Caco-2 (cell line): Measurements from ENCODE around the gene PIGM. TPM values are rescaled to one million over a fixed set of nuclear protein-coding genes. Genes with fewer than 3 reads are reported as not detected.

ENCODE experiments used
- BruUV-seq: library from RNA; stranded (reverse); fragments of 400-500 nt; replicated peaks from 2 replicates; lab custom pipeline; 2021; lab: Mats Ljungman, UMichigan
- CTCF ChIA-PET: fragments of 300-600 bp; sonication (Branson Sonifier 250); formaldehyde crosslinking; loops from one replicate; lab custom pipeline; 2022; ENCODE audit warnings: antibody characterized with exemption; lab: Charles Lee
- POLR2A ChIA-PET: fragments of 300-600 bp; sonication (Branson Sonifier 250); formaldehyde crosslinking; loops from one replicate; lab custom pipeline; 2022; ENCODE audit warnings: antibody characterized with exemption; lab: Charles Lee
- DNase-seq, 2 experiments: peaks; one replicate each; pipeline versions ENCODE4 v3.0.0 to v3.0.0-alpha.2; 2020 to 2022
- H3K27me3 ChIP-seq: replicated peaks from 2 replicates; pipeline ENCODE4 v1.6.0; 2011; ENCODE audit warnings: low read length; ENCODE audit not compliant: control insufficient read depth, insufficient read depth
- H3K36me3 ChIP-seq: 2 replicates; pipeline ENCODE4 v1.5.1; 2011; ENCODE audit warnings: low read length; ENCODE audit not compliant: control insufficient read depth, insufficient read depth
- H3K4me1 ChIP-seq: fragments of 250-450 bp; sonication (Bioruptor Pico); 2 replicates; pipeline ENCODE4 v1.5.1; 2020; ENCODE audit warnings: mild to moderate bottlenecking
- H3K4me3 ChIP-seq: 2 replicates; pipeline ENCODE4 v1.5.1; 2011; ENCODE audit warnings: low read depth, mild to moderate bottlenecking, control low read depth, low read length
- H3K9me3 ChIP-seq: fragments of 250-450 bp; sonication (Bioruptor Pico); 2 replicates; pipeline ENCODE4 v1.5.1; 2020; ENCODE audit warnings: mild to moderate bottlenecking, moderate library complexity
- H3K27ac Mint-ChIP-seq: one replicate; pipeline ENCODE4 v1.8.0; 2022; ENCODE audit warnings: mixed read lengths; ENCODE audit not compliant: unreplicated experiment
- H3K27me3 Mint-ChIP-seq: one replicate; pipeline ENCODE4 v1.8.0; 2022; ENCODE audit warnings: mixed read lengths; ENCODE audit not compliant: insufficient read depth, unreplicated experiment
- H3K36me3 Mint-ChIP-seq: one replicate; pipeline ENCODE4 v1.8.0; 2022; ENCODE audit warnings: mild to moderate bottlenecking, mixed read lengths; ENCODE audit not compliant: insufficient read depth, unreplicated experiment
- H3K4me1 Mint-ChIP-seq: one replicate; pipeline ENCODE4 v1.8.0; 2022; ENCODE audit warnings: low read depth, mixed read lengths; ENCODE audit not compliant: unreplicated experiment
- H3K4me3 Mint-ChIP-seq: one replicate; pipeline ENCODE4 v1.8.0; 2022; ENCODE audit warnings: mild to moderate bottlenecking, moderate library complexity, mixed read lengths; ENCODE audit not compliant: unreplicated experiment
- H3K9me3 Mint-ChIP-seq: one replicate; pipeline ENCODE4 v1.8.0; 2022; ENCODE audit warnings: mixed read lengths; ENCODE audit not compliant: unreplicated experiment
- intact Hi-C: fragments of 100-400 bp; cut with micrococcal nuclease; formaldehyde crosslinking; loops from one replicate; pipeline ENCODE4 v1.10.0; 2022; ENCODE audit not compliant: unreplicated experiment
- total RNA-seq: library from RNA; stranded (reverse); gene quantifications from 2 replicates; pipeline ENCODE4 v1.2.3, GENCODE V29; 2022
- TF ChIP-seq, protein P1 (sequence below), 2 experiments: fragments of 200-600 bp in 1 of 2; IDR thresholded peaks; 1 replicate in 1 of 2; 2 replicates in 1 of 2; pipeline versions ENCODE4 v1.5.1 to v1.8.0; 2011 to 2022; ENCODE audit warnings: antibody characterized with exemption in 1 of 2, control low read depth in 1 of 2, inconsistent platforms in 1 of 2, low read depth in 1 of 2, low read length in 1 of 2, mild to moderate bottlenecking in 1 of 2, moderate library complexity in 1 of 2; ENCODE audit not compliant: insufficient read depth in 1 of 2, severe bottlenecking in 1 of 2, unreplicated experiment in 1 of 2

PIGM gene
- total RNA-seq, 1 experiment from 2014 or later, result 5.5 TPM

DNA sequence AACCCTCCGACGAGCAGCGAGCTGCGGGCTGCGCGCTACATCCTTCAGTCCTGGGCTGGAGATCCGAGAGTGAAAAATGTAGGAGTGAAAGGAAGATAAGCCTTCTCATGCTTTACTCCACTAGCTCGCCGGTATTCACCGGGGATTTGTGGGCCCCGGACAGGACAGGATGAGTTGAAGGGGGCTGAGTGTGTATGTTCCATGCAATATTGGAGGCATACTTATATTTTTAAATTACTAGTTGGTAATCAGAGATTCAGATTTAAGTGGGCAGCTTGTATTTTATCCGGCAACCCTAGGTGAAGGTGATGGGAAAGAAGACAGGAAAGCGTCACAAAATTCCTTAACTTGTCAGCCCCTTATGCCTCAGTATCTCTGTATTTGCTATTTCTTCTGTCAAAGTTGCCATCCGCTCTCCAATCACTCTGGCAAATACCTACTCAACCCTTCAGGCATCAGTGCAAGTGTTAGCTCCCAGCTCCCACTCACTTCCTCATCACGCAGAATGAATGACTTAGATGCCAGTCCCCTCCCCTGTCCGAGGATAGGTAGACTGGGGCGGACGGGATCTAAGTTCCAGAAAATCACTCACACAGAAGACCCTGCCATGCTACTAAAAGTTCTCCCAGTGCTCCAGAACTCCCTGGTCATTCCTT lies 503 bp upstream of the PIGM start:
- DNase-seq, result peak in 1 of 2 experiments; percentile 18
- H3K4me1 ChIP-seq, result peaks cover 6% of the 10 kb centered on the region
- CTCF ChIA-PET, result interaction anchor here (0.6 to 1.6 kb wide), 5 partner anchors 9 to 48 kb away, joined by 3 to 5 read pairs (median 3); no protein-coding TSS in a partner anchor
- Mint-ChIP-seq H3K27ac (peak overlapping the region; percentile 71), H3K36me3 (no peaks in the 10 kb centered on the region), H3K9me3 (no peaks in the 10 kb centered on the region), H3K4me3 (peak overlapping the region; percentile 80), H3K4me1 (peaks cover 15% of the 10 kb centered on the region), H3K27me3 (peaks cover 6% of the 10 kb centered on the region)
- TF ChIP-seq, protein P1, sequence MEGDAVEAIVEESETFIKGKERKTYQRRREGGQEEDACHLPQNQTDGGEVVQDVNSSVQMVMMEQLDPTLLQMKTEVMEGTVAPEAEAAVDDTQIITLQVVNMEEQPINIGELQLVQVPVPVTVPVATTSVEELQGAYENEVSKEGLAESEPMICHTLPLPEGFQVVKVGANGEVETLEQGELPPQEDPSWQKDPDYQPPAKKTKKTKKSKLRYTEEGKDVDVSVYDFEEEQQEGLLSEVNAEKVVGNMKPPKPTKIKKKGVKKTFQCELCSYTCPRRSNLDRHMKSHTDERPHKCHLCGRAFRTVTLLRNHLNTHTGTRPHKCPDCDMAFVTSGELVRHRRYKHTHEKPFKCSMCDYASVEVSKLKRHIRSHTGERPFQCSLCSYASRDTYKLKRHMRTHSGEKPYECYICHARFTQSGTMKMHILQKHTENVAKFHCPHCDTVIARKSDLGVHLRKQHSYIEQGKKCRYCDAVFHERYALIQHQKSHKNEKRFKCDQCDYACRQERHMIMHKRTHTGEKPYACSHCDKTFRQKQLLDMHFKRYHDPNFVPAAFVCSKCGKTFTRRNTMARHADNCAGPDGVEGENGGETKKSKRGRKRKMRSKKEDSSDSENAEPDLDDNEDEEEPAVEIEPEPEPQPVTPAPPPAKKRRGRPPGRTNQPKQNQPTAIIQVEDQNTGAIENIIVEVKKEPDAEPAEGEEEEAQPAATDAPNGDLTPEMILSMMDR (IDR thresholded peaks at IDR 0.05; ENCODE audit: insufficient read depth in 1 of 2, low read depth in 1 of 2, low read length in 1 of 2, severe bottlenecking in 1 of 2, unreplicated experiment in 1 of 2), result no peak
- POLR2A ChIA-PET, result interaction anchor here (1.2 kb wide), 1 partner anchor 252 kb away, joined by 3 read pairs; the partner anchor contains the start of gene DUSP23
- no peaks in the 10 kb centered on the region for H3K27me3 ChIP-seq
- peak overlapping the region; percentile 96 for H3K4me3 ChIP-seq
- H3K9me3 ChIP-seq, result no peaks in the 10 kb centered on the region
- BruUV-seq, result TSS peak; percentile 30
- no peaks in the 10 kb centered on the region for H3K36me3 ChIP-seq
- intact Hi-C loops, result loop anchor here (5.0 kb wide), 1 partner anchor 45 kb away; no protein-coding TSS in a partner anchor

DNA sequence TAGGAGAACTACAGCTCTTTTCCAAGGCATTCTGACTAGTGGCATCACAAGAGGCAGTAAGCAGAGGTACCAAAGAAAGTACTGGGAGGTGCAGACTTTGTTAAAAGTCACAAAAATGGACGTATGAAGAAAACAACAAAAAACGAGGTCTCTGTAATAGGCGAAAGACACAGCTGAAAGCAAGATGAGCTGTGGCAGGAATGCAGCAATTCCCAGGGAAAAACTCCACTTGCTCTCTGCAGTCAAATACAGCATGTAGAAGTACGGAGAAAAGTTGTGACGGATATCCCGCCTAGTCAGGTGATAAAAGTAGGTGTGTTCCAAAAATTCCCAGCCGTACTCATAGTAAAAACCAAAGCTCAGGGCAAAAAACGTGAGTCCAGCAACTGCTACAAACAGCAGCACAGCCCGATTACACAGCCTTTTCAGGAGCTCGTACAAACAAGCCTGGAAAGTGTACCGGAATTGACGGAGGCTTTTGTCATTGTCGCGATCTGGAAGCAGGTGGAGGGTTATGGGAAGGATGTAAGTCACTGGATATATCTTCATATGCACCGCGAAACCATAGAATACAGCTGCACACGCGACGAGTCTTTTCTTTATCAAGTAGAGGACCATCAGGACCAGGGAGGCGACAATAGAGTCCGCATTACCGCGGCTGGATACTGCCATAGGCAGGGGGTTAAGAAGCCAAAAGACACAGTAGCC lies 979 bp downstream of the PIGM start:
- ChIA-PET CTCF (interaction anchor here (0.6 to 1.7 kb wide), 8 partner anchors 8 to 232 kb away, joined by 3 to 9 read pairs (median 4); no protein-coding TSS in a partner anchor), POLR2A (interaction anchor here (0.6 to 1.2 kb wide), 2 partner anchors 224 to 250 kb away, joined by 3 read pairs; partner anchors contain the start of gene DUSP23)
- TF ChIP-seq, protein P1 (IDR thresholded peaks at IDR 0.05; ENCODE audit: insufficient read depth in 1 of 2, low read depth in 1 of 2, low read length in 1 of 2, severe bottlenecking in 1 of 2, unreplicated experiment in 1 of 2), result no peak
- Histone ChIP-seq H3K4me1 (peaks cover 6% of the 10 kb centered on the region), H3K4me3 (peak overlapping the region; percentile 96), H3K36me3 (no peaks in the 10 kb centered on the region), H3K9me3 (no peaks in the 10 kb centered on the region), H3K27me3 (no peaks in the 10 kb centered on the region)
- Mint-ChIP-seq H3K4me3 (peak overlapping the region; percentile 80), H3K27me3 (peaks cover 4% of the 10 kb centered on the region), H3K9me3 (no peaks in the 10 kb centered on the region), H3K36me3 (no peaks in the 10 kb centered on the region), H3K4me1 (peaks cover 15% of the 10 kb centered on the region), H3K27ac (peak overlapping the region; percentile 71)
- BruUV-seq, result no TSS peak
- DNase-seq, result no peak
- intact Hi-C loops, result loop anchor here (1.0 to 5.0 kb wide), 3 partner anchors 22 to 251 kb away; partner anchors contain the start of gene DUSP23

DNA sequence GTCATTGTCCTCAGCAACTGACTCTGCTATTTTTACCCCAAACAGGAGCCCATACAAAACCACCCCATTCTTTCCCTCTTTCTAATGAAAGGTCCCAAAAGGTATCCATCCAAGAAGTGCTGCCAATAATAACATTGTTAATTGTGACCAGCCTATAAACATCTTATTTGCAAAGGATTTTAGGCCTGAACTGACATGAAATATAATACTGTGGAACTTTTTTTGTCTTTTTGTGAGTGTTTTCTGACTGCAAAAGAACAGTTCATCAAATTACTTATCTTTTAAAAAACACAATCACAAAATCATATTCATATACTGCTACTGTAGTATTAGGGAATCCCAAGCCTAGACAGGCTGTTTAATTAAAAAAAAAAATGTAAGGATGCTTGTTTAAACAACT lies 3.4 kb downstream of the PIGM start:
- H3K27me3 ChIP-seq, result no peaks in the 10 kb centered on the region
- POLR2A ChIA-PET, result no interaction called here
- no TSS peak for BruUV-seq
- H3K4me3 ChIP-seq, result no peak overlapping the region
- no peak overlapping the region for H3K27ac Mint-ChIP-seq
- TF ChIP-seq, protein P1 (IDR thresholded peaks at IDR 0.05; ENCODE audit: insufficient read depth in 1 of 2, low read depth in 1 of 2, low read length in 1 of 2, severe bottlenecking in 1 of 2, unreplicated experiment in 1 of 2), result no peak
- peaks cover 4% of the 10 kb centered on the region for H3K27me3 Mint-ChIP-seq
- H3K9me3 Mint-ChIP-seq, result no peaks in the 10 kb centered on the region
- CTCF ChIA-PET, result no interaction called here
- intact Hi-C loops, result no loop called here
- no peaks in the 10 kb centered on the region for H3K36me3 Mint-ChIP-seq
- peaks cover 15% of the 10 kb centered on the region for H3K4me1 Mint-ChIP-seq
- no peak overlapping the region for H3K4me3 Mint-ChIP-seq
- H3K9me3 ChIP-seq, result no peaks in the 10 kb centered on the region
- peaks cover 6% of the 10 kb centered on the region for H3K4me1 ChIP-seq
- no peaks in the 10 kb centered on the region for H3K36me3 ChIP-seq
- DNase-seq, result no peak
